K562 (cell line): ENCODE results near the gene HNRNPH1. TPM values are rescaled to one million over a fixed set of nuclear protein-coding genes. Genes with fewer than 3 reads are reported as not detected.

Experiments
- ARID4B ChIP-seq: sonication (generic); formaldehyde crosslinking; IDR thresholded peaks from 2 replicates; pipeline ENCODE4 v1.8.0; 2022; ENCODE audit warnings: mild to moderate bottlenecking, missing genetic modification reagents
- BRCA1 ChIP-seq, 2 experiments: fragments of 450-650 bp in 1 of 2; sonication (generic) in 1 of 2; formaldehyde crosslinking in 1 of 2; IDR thresholded peaks; 2 replicates each; pipeline versions ENCODE4 v1.5.0 to v1.6.1; 2017 to 2020; ENCODE audit warnings: mild to moderate bottlenecking in 1 of 2, missing genetic modification reagents in 1 of 2
- BRF2 ChIP-seq: IDR thresholded peaks from 3 replicates; pipeline ENCODE4 v1.6.1; 2011; ENCODE audit warnings: borderline replicate concordance, mild to moderate bottlenecking; ENCODE audit not compliant: insufficient read length, insufficient read depth
- EHMT2 ChIP-seq: fragments of 450-650 bp; IDR thresholded peaks from 2 replicates; pipeline ENCODE4 v1.6.1; 2018; ENCODE audit warnings: antibody characterized with exemption
- FOXK1 ChIP-seq: sonication (generic); formaldehyde crosslinking; IDR thresholded peaks from 2 replicates; pipeline ENCODE4 v1.8.0; 2022; ENCODE audit warnings: missing genetic modification reagents, mild to moderate bottlenecking, borderline replicate concordance
- POLR3G ChIP-seq: IDR thresholded peaks from 2 replicates; pipeline ENCODE4 v1.6.1; 2011; ENCODE audit not compliant: insufficient read length, insufficient replicate concordance; ENCODE audit errors: extremely low read depth
- RERE ChIP-seq: sonication (generic); formaldehyde crosslinking; IDR thresholded peaks from 2 replicates; pipeline ENCODE4 v1.8.0; 2023; ENCODE audit warnings: missing genetic modification reagents, mild to moderate bottlenecking, borderline replicate concordance
- SAP30 ChIP-seq: fragments of 200-600 bp; sonication (generic); IDR thresholded peaks from 2 replicates; pipeline ENCODE4 v1.6.1; 2012; ENCODE audit warnings: borderline replicate concordance, low read depth, mild to moderate bottlenecking, moderate library complexity, low read length, control low read depth, inconsistent platforms; ENCODE audit not compliant: insufficient read depth, poor library complexity, severe bottlenecking
- SMARCA4 ChIP-seq: fragments of 450-650 bp; IDR thresholded peaks from 2 replicates; pipeline ENCODE4 v1.6.1; 2016
- SMARCE1 ChIP-seq: fragments of 450-650 bp; IDR thresholded peaks from 2 replicates; pipeline ENCODE4 v1.7.1; 2016; ENCODE audit warnings: mild to moderate bottlenecking
- ZHX1 ChIP-seq: fragments of 150-350 bp; conservative IDR thresholded peaks from 2 replicates; pipeline ENCODE4 v1.6.1; 2014; ENCODE audit warnings: low read length
- polyA plus RNA-seq, 8 experiments: library from polyadenylated mRNA; depleted of rRNA in 4 of 8; stranded (reverse) in 5 of 8; unstranded in 3 of 8; fragments of >200 nt; fragmentation: Nextera tagmentation in 2 of 8; fragmentation: Illumina TruSeq in 1 of 8; extraction: Ambion mirVana in 2 of 8; extraction: Trizol in 1 of 8; gene quantifications; 2 replicates each; pipeline versions ENCODE4 v1.2.1 to v1.2.3, GENCODE V29; 2011 to 2014; ENCODE audit warnings: inconsistent platforms in 1 of 8, missing spikeins in 1 of 8
- total RNA-seq, 7 experiments: library from RNA; depleted of rRNA in 6 of 7; stranded (reverse); fragments of >200 nt in 6 of 7; fragmentation: Illumina TruSeq in 2 of 7; extraction: Trizol in 2 of 7; gene quantifications; 2 replicates each; pipeline versions ENCODE4 v1.2.1 to v1.2.3, GENCODE V29; 2011 to 2021; ENCODE audit warnings: low replicate concordance in 1 of 7

The HNRNPH1 gene
- total and polyA plus RNA-seq, 9 of the 15 experiments (the other 6 are each of a cell fraction or from before 2014, with no cell fraction given): 103 to 656 (median 561) TPM

GRCh38 chr5:179623003-179623905 lies at the start of gene HNRNPH1 (continued):
- TF ChIP-seq RERE: no peak
- TF ChIP-seq BRCA1 (IDR thresholded peaks at IDR 0.05): no peak
- peak; percentile 68; the same call in 1 of the 2 replicates for TF ChIP-seq BRCA1 (CRISPR knock-in tag; IDR thresholded peaks at IDR 0.05)
- TF ChIP-seq SMARCA4: no peak
- peak; percentile 92 for TF ChIP-seq FOXK1 (CRISPR knock-in tag)
- TF ChIP-seq EHMT2: no peak
- TF ChIP-seq ZHX1: no peak; the same call in 1 of the 2 replicates
- peak; percentile 86 for TF ChIP-seq ARID4B (CRISPR knock-in tag)
- no peak for TF ChIP-seq SAP30
- no peak for TF ChIP-seq POLR3G
- no peak for TF ChIP-seq SMARCE1
- TF ChIP-seq BRF2: no peak
